Esophagus (tissue), 2 donors: Measurements from ENCODE around the gene ZBTB43. TPM values are rescaled to one million over a fixed set of nuclear protein-coding genes. Genes with fewer than 3 reads are reported as not detected.

Experiments
- H3K27ac ChIP-seq, 2 donors: one replicate each; pipeline ENCODE4 v1.5.1; 2013; ENCODE audit warnings: low read depth in 2 of 2, mild to moderate bottlenecking in 2 of 2, inconsistent platforms in 1 of 2, low read length in 1 of 2, moderate library complexity in 1 of 2
- H3K27me3 ChIP-seq, 2 donors: one replicate each; pipeline ENCODE4 v1.6.1; 2013; ENCODE audit warnings: low read length in 2 of 2, control low read depth in 1 of 2, mild to moderate bottlenecking in 1 of 2; ENCODE audit not compliant: insufficient read depth in 2 of 2, control insufficient read depth in 1 of 2
- H3K36me3 ChIP-seq, 2 donors: one replicate each; pipeline ENCODE4 v1.6.1; 2013; ENCODE audit warnings: low read length in 1 of 2; ENCODE audit not compliant: control insufficient read depth in 2 of 2, insufficient read depth in 2 of 2
- H3K4me1 ChIP-seq, 2 donors: one replicate each; pipeline ENCODE4 v1.6.1; 2013; ENCODE audit warnings: low read length in 1 of 2; ENCODE audit not compliant: control insufficient read depth in 2 of 2, insufficient read depth in 2 of 2
- H3K4me3 ChIP-seq, 2 donors: one replicate each; pipeline ENCODE4 v1.5.1; 2013; ENCODE audit warnings: low read length in 2 of 2, mild to moderate bottlenecking in 2 of 2, low read depth in 1 of 2, moderate library complexity in 1 of 2
- H3K9me3 ChIP-seq, 2 donors: one replicate each; pipeline ENCODE4 v1.6.1; 2013; ENCODE audit warnings: mild to moderate bottlenecking in 2 of 2, low read depth in 1 of 2, low read length in 1 of 2, moderate library complexity in 1 of 2; ENCODE audit not compliant: control insufficient read depth in 2 of 2, insufficient read depth in 1 of 2
- WGBS, 2 donors: extraction: QIAGEN DNeasy Blood & Tissue Kit; methylation state at CpG; one replicate each; pipeline ENCODE4 v1.1.7; 2013; 5-methylcytosine and 5-hydroxymethylcytosine counted together
- polyA plus RNA-seq, 2 donors: library from polyadenylated mRNA; stranded (reverse); fragments of 200-250 nt; gene quantifications; one replicate each; pipeline ENCODE4 v1.2.3, GENCODE V29; 2013
- donor health status: healthy with polysubstance abuse.
- donor health status: Bipolar disorder and iron deficiency.

Gene ZBTB43
- polyA plus RNA-seq, 2 donors, result 4.8 to 5.0 TPM

DNA sequence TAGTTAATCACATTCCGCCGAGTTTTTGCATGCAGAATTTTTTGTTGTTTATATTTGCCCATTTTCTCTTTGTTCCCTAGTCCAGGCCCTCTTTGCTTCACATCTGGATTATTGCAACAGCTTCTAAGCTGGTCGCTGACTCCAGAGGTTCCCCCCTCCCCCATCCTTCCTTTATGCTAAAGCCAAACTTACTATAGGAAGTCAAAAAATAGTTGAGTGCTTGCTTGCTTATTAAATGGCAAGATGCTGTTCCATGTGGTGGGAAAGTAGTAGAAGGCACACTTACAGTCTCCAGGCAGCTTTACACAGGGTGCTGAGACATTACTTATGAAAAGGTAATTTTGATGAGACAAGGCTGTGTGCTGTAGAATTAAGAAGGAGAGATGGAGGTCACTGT lies 56.9 kb downstream of the ZBTB43 start:
- Histone ChIP-seq H3K27me3 (no peaks in the 10 kb centered on the region), H3K9me3 (no peaks in the 10 kb centered on the region), H3K4me3 (peak overlapping the region; percentile 19 to 97), H3K36me3 (peaks cover 0 to 4% of the 10 kb centered on the region in 2 donors), H3K27ac (no peak overlapping the region), H3K4me1 (peaks cover 4 to 9% of the 10 kb centered on the region in 2 donors)
- WGBS, 2 donors, result 9 to 15% methylated on average over 3 of the region's 3 CpGs

- peak overlapping the region; percentile 19 to 97 for H3K4me3 ChIP-seq
- H3K27ac ChIP-seq, result peak overlapping the region in 1 of 2 donors; percentile 55
- WGBS, 2 donors, result 38 to 40% methylated on average over 11 of the region's 11 CpGs
- peaks cover 4 to 9% of the 10 kb centered on the region in 2 donors for H3K4me1 ChIP-seq
- no peaks in the 10 kb centered on the region for H3K9me3 ChIP-seq
- no peaks in the 10 kb centered on the region for H3K27me3 ChIP-seq
- H3K36me3 ChIP-seq, result peaks cover 0 to 4% of the 10 kb centered on the region in 2 donors
Observed at GRCh38 chr9:126862104-126862761, 57.4 kb downstream of the ZBTB43 start.

- H3K4me1 ChIP-seq, result peaks cover 4 to 9% of the 10 kb centered on the region in 2 donors
- 66 to 75% methylated on average over 2 of the region's 2 CpGs for WGBS, 2 donors
- no peaks in the 10 kb centered on the region for H3K27me3 ChIP-seq
- H3K36me3 ChIP-seq, result peaks cover 0 to 4% of the 10 kb centered on the region in 2 donors
- H3K9me3 ChIP-seq, result no peaks in the 10 kb centered on the region
- H3K27ac ChIP-seq, result no peak overlapping the region
- H3K4me3 ChIP-seq, result no peak overlapping the region
Observed at GRCh38 chr9:126864771-126865170, 59.9 kb downstream of the ZBTB43 start.

DNA sequence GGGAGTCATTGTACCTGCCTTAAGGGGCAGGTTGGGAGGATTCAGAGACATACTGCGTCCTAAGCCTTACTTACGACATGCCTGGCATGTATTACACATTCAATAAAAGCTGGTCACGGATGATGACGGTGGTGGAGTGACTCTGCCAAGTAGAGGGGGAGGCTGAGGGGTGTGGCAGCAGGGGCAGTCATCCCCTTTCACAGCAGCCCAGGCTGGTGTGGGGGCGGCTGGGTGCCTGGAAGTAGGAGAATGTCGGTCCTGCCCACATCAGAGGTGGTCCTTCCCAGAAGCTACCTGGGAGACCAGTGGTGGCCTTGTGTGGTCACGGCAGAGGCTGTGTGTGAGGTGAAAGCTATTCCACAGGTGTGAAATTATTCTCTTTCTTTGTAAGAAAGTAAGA lies 64.5 kb downstream of the ZBTB43 start:
- Histone ChIP-seq H3K27me3 (no peaks in the 10 kb centered on the region), H3K27ac (no peak overlapping the region), H3K4me3 (no peak overlapping the region), H3K9me3 (no peaks in the 10 kb centered on the region), H3K36me3 (peaks cover 0 to 4% of the 10 kb centered on the region in 2 donors), H3K4me1 (no peaks in the 10 kb centered on the region)
- 67 to 79% methylated on average over 7 of the region's 7 CpGs for WGBS, 2 donors

- no peak overlapping the region for H3K4me3 ChIP-seq
- H3K27me3 ChIP-seq, result no peaks in the 10 kb centered on the region
- H3K4me1 ChIP-seq, result no peaks in the 10 kb centered on the region
- no peaks in the 10 kb centered on the region for H3K36me3 ChIP-seq
- H3K9me3 ChIP-seq, result no peaks in the 10 kb centered on the region
- H3K27ac ChIP-seq, result no peak overlapping the region
- WGBS, 2 donors, result 82 to 87% methylated on average over 4 of the region's 4 CpGs
Observed at GRCh38 chr9:126872516-126872915, 67.7 kb downstream of the ZBTB43 start.

GRCh38 chr9:126874546-126875314 lies 69.9 kb downstream of the ZBTB43 start:
- Histone ChIP-seq H3K27me3 (no peaks in the 10 kb centered on the region), H3K4me3 (no peak overlapping the region), H3K36me3 (peaks cover 0 to 6% of the 10 kb centered on the region in 2 donors), H3K4me1 (no peaks in the 10 kb centered on the region), H3K9me3 (no peaks in the 10 kb centered on the region), H3K27ac (no peak overlapping the region)
- 76 to 77% methylated on average over 9 of the region's 9 CpGs for WGBS, 2 donors

GRCh38 chr9:126875756-126876510 lies 71.1 kb downstream of the ZBTB43 start:
- Histone ChIP-seq H3K4me3 (no peak overlapping the region), H3K4me1 (no peaks in the 10 kb centered on the region), H3K36me3 (peaks cover 3 to 14% of the 10 kb centered on the region in 2 donors), H3K9me3 (no peaks in the 10 kb centered on the region), H3K27me3 (no peaks in the 10 kb centered on the region), H3K27ac (no peak overlapping the region)
- 73 to 79% methylated on average over 3 to 4 of the region's 4 CpGs for WGBS, 2 donors

- H3K27me3 ChIP-seq, result no peaks in the 10 kb centered on the region
- H3K4me3 ChIP-seq, result no peak overlapping the region
- H3K9me3 ChIP-seq, result no peaks in the 10 kb centered on the region
- peaks cover 4 to 15% of the 10 kb centered on the region in 2 donors for H3K36me3 ChIP-seq
- no peak overlapping the region for H3K27ac ChIP-seq
- no peaks in the 10 kb centered on the region for H3K4me1 ChIP-seq
- 81 to 83% methylated on average over 4 of the region's 4 CpGs for WGBS, 2 donors
Observed at GRCh38 chr9:126876531-126876930, 71.7 kb downstream of the ZBTB43 start.

DNA sequence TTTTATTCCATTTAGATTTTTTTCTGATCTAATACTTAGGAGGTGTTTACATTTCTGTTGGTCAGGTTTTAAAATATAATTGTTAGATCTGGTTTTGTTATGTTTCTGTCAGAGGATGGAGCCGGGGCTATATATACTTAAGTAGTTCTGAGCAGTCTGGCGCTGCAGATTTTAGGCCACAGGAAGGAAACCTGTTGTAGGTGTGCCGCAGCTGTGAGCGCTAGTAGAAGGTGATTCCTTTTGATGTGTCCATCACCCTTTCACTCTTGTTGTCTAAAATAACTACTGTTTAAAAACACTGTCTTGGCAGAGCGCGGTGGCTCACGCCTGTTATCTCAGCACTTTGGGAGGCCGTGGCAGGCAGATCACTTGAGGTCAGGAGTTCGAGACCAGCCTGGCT lies 72.6 kb downstream of the ZBTB43 start:
- no peak overlapping the region for H3K4me3 ChIP-seq
- H3K9me3 ChIP-seq, result no peaks in the 10 kb centered on the region
- no peak overlapping the region for H3K27ac ChIP-seq
- H3K4me1 ChIP-seq, result no peaks in the 10 kb centered on the region
- no peaks in the 10 kb centered on the region for H3K27me3 ChIP-seq
- WGBS, 2 donors, result 90% methylated on average over 9 of the region's 9 CpGs
- peaks cover 4 to 15% of the 10 kb centered on the region in 2 donors for H3K36me3 ChIP-seq
